Effector memory CD4-positive, alpha-beta T cell (primary cell): ENCODE results near the gene TMEM87B.

Source experiments
- DNase-seq, 3 donors: peaks; one replicate each; pipeline ENCODE4 v3.0.0-alpha.2; 2020
- H3K27ac ChIP-seq: 2 replicates; pipeline ENCODE4 v1.7.0; 2013; ENCODE audit warnings: mild to moderate bottlenecking, low read length, moderate library complexity; ENCODE audit not compliant: insufficient read depth, poor library complexity, severe bottlenecking
- H3K27me3 ChIP-seq: replicated peaks from 2 replicates; pipeline ENCODE4 v1.7.0; 2013; ENCODE audit warnings: mild to moderate bottlenecking, low read length; ENCODE audit not compliant: insufficient read depth, control insufficient read depth, poor library complexity, severe bottlenecking
- H3K36me3 ChIP-seq: 2 replicates; pipeline ENCODE4 v1.7.0; 2013; ENCODE audit warnings: mild to moderate bottlenecking, low read length, moderate library complexity; ENCODE audit not compliant: control insufficient read depth, insufficient read depth
- H3K4me1 ChIP-seq: 2 replicates; pipeline ENCODE4 v1.7.0; 2013; ENCODE audit warnings: low read length, mild to moderate bottlenecking; ENCODE audit not compliant: control insufficient read depth, insufficient read depth, poor library complexity, severe bottlenecking
- H3K4me3 ChIP-seq: 2 replicates; pipeline ENCODE4 v1.7.0; 2013; ENCODE audit warnings: low read length, low read depth, mild to moderate bottlenecking; ENCODE audit not compliant: insufficient read depth, poor library complexity, severe bottlenecking
- H3K9me3 ChIP-seq: 2 replicates; pipeline ENCODE4 v1.7.0; 2013; ENCODE audit warnings: mild to moderate bottlenecking, low read length, moderate library complexity; ENCODE audit not compliant: control insufficient read depth
- total RNA-seq, 3 donors: gene quantifications; one replicate each; lab custom pipeline; 2026; lab: John Stamatoyannopoulos, UW

Gene TMEM87B, protein sequence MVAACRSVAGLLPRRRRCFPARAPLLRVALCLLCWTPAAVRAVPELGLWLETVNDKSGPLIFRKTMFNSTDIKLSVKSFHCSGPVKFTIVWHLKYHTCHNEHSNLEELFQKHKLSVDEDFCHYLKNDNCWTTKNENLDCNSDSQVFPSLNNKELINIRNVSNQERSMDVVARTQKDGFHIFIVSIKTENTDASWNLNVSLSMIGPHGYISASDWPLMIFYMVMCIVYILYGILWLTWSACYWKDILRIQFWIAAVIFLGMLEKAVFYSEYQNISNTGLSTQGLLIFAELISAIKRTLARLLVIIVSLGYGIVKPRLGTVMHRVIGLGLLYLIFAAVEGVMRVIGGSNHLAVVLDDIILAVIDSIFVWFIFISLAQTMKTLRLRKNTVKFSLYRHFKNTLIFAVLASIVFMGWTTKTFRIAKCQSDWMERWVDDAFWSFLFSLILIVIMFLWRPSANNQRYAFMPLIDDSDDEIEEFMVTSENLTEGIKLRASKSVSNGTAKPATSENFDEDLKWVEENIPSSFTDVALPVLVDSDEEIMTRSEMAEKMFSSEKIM
- total RNA-seq, result 38.1 to 51.5 (median 44.9) reads per million in 3 donors

DNA sequence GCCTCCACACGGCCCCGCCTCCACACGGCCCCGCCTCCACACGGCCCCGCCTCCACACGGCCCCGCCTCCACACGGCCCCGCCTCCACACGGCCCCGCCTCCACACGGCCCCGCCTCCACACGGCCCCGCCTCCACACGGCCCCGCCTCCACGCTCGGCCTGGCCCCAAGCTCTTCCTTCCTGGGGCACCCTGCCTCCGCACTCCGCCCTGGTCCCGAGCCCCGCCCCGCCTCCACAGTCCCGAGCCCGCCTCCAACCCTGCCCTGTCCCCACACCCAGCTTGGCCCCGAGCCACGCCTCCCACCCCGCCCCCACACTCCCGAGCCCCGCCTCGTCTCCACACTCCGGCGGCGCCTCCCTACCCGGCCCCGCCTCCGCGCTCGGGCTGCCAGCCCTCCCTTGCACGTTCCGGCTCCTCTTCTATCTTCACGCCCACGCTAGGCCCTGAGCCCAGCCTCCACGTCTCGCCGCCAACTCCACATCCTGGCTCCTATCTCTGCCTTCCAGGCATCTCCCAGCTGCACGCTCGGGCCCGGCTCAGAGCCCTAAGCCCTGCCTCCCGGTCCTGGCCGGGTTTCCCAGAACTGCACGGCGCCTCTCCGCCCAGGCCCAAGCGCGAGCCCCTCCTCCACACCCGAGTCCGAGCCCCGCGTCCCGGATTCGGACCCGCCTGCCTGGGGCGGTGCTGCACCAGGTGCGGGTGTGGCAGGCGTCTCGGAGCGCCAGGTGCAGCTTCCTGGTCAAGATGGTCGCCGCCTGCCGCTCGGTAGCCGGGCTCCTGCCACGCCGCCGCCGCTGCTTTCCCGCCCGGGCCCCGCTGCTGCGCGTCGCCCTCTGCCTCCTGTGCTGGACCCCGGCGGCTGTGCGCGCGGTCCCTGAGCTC lies at the start of gene TMEM87B:
TSS of gene TMEM87B (plus strand) at position 423 of the 883 bp plus-strand sequence. CDS start at position 746, 323 bp downstream.
- peaks cover 18% of the 10 kb centered on the region for H3K4me1 ChIP-seq
- H3K9me3 ChIP-seq, result no peaks in the 10 kb centered on the region
- peak within 1 kb of the TSS; percentile 86 for H3K27ac ChIP-seq
- H3K36me3 ChIP-seq, result peaks cover 3% of the 10 kb centered on the region
- peak; percentile 95 to 99 (median 96) for DNase-seq
- no peaks in the 10 kb centered on the region for H3K27me3 ChIP-seq
- peak within 1 kb of the TSS; percentile 85 for H3K4me3 ChIP-seq

DNA sequence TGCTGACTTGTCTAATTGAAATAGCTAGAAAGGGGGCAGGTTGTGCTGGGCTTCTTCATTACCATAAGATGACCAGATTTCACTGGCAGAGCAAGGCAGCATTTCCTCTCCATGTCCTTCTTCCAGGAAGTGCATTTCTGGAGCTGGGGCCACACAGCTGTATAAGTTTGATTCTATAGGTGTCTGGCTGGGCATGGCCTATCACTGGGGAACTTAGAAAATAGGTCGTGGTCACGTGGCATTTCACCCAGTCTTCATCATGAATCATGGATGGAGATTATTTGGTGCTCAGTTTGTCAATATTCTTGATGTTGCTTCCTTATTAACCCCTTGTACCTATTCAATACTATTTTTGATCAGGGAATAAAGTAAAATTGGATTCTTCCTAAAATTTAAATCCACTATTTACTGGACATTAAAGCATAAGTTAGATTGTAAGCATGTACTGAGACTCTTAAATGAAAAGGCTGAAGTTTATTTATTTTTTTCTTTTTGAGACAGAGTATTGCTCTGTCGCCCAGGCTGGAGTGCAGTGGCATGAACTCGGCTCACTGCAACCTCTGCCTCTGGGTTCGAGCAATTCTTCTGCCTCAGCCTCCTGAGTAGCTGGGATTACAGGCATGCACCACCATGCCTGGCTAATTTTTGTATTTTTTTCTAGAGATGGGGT lies 49.5 kb upstream of the TMEM87B start:
- no peak overlapping the region for H3K27ac ChIP-seq
- H3K4me1 ChIP-seq, result no peaks in the 10 kb centered on the region
- no peaks in the 10 kb centered on the region for H3K27me3 ChIP-seq
- H3K4me3 ChIP-seq, result no peak overlapping the region
- H3K9me3 ChIP-seq, result no peaks in the 10 kb centered on the region
- DNase-seq, result no peak
- H3K36me3 ChIP-seq, result no peaks in the 10 kb centered on the region

DNA sequence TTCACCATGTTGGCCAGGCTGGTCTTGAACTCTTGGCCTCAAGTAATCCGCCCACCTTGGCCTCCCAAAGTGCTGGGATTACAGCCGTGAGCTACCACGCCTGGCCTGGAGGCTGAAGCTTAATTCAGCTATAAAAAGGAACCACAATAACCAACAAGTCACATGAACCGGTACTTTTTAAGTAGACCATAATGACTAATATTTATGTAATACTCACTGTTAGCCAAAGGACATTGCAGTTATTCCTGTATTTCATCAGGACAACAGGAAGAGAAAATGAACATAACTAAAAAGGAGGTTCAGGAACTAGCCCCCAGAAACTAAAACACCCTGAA lies 49.0 kb upstream of the TMEM87B start:
- H3K27me3 ChIP-seq, result no peaks in the 10 kb centered on the region
- DNase-seq, result no peak
- H3K27ac ChIP-seq, result no peak overlapping the region
- no peak overlapping the region for H3K4me3 ChIP-seq
- no peaks in the 10 kb centered on the region for H3K36me3 ChIP-seq
- H3K9me3 ChIP-seq, result no peaks in the 10 kb centered on the region
- no peaks in the 10 kb centered on the region for H3K4me1 ChIP-seq

DNA sequence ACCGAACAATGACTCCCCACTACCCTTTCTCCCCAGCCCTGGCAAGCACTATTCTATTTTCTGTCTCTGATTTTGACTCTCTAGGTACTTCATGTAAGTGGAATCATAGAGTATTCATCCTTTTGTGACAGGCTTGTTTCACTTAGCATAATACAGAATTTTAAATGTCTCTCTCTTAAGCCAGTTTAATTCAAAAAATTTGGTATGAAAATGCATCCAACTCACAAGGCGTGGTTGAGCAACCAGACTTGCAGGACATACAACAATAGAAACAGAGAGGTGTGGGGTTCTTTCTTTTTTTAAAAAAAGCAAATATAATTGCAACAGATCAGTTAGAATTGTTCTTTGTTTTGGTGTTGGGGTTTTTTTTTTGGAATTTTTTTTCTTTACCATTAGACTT lies 47.6 kb upstream of the TMEM87B start:
- no peaks in the 10 kb centered on the region for H3K4me1 ChIP-seq
- no peak overlapping the region for H3K4me3 ChIP-seq
- no peak overlapping the region for H3K27ac ChIP-seq
- no peak for DNase-seq
- H3K36me3 ChIP-seq, result no peaks in the 10 kb centered on the region
- no peaks in the 10 kb centered on the region for H3K27me3 ChIP-seq
- H3K9me3 ChIP-seq, result no peaks in the 10 kb centered on the region

DNA sequence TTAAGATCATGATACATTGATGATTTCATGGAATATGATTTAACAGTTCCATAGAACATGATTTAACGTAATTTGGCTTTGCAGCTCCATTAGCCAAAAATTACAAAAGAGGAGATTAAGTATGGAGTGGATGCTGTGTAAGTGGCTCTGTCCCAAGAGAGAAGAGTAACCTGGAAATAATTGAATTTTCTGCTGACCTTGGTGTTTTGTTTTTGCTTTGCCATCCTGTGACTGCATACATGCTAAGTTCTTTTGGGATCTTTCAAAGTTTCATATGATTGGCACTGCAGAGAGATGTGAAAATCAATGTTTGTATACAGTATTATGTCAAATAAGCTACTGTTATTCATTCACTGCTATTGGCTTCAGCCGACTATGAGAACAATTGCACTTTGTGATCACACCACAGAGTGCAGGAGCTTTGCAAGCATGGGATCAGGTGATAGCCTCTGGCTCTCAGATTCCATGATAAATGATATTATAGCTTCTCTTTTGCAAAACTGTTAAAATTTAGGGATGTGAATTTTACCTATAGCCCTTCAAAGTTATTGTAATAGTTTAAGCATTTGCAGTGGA lies 46.1 kb upstream of the TMEM87B start:
- Histone ChIP-seq H3K27ac (no peak overlapping the region), H3K4me3 (no peak overlapping the region), H3K4me1 (no peaks in the 10 kb centered on the region), H3K9me3 (no peaks in the 10 kb centered on the region), H3K36me3 (no peaks in the 10 kb centered on the region), H3K27me3 (no peaks in the 10 kb centered on the region)
- no peak for DNase-seq

DNA sequence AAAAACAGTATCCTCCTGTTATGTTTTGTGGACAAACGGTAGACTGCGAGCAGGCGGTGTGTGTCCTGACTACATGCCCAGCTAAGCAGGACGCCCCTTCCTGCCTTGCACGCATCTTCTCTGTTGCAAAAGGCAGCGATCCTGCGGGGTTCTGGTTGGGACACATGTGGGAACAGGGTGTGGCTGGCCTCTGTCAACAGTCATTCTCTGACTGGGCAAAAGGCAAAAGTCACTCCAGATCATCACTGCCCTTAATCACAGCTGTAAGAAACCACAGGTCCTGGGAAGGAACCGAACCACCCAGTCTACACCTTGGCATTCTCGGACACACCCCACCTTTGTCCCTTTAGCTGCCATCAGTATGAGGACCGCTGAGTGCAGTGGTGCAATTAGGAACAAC lies 44.3 kb upstream of the TMEM87B start:
- no peak for DNase-seq
- H3K27ac ChIP-seq, result no peak overlapping the region
- no peak overlapping the region for H3K4me3 ChIP-seq
- H3K4me1 ChIP-seq, result no peaks in the 10 kb centered on the region
- H3K9me3 ChIP-seq, result no peaks in the 10 kb centered on the region
- H3K27me3 ChIP-seq, result no peaks in the 10 kb centered on the region
- no peaks in the 10 kb centered on the region for H3K36me3 ChIP-seq

DNA sequence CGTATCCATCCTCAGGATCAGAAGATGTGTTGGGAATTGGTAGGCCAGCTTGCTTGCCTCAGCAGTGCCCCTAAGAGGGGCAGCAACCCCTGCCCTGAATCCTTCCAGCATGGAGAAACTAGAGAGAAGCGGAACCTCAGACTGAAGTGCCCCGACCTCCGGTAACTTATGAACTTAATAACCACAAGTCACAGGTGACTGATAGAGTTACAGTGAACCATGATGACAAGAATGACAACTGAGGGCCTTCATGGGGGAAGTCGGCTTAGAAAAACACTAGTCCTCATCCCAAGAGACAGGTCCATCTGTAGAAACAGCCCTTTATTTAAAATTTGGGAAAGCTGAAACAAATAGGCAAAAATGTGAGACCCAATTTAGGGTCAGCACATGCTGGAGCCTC lies 42.5 kb upstream of the TMEM87B start:
- no peak overlapping the region for H3K27ac ChIP-seq
- no peak overlapping the region for H3K4me3 ChIP-seq
- no peaks in the 10 kb centered on the region for H3K9me3 ChIP-seq
- no peak for DNase-seq
- no peaks in the 10 kb centered on the region for H3K36me3 ChIP-seq
- H3K4me1 ChIP-seq, result no peaks in the 10 kb centered on the region
- H3K27me3 ChIP-seq, result no peaks in the 10 kb centered on the region

DNA sequence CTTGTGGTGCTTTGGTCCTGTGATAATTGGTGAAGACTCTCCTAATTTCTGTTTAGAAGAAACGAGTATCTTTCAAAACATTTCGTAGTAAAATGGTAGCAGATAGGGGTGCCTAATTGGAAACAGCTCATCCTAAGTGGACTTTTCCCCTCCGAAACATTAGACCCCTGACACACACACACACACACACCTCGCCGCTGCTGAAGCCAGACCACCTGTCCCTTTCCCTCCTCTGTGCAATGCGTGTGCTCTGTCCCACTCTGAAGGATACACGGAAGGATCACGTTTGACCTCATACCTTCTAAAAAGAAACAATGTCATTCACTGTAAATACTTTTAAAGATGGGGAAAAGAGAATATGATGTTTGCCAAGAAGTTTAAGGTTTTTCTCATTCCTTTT lies 36.2 kb upstream of the TMEM87B start:
- no peak for DNase-seq
- Histone ChIP-seq H3K4me3 (no peak overlapping the region), H3K4me1 (no peaks in the 10 kb centered on the region), H3K27me3 (no peaks in the 10 kb centered on the region), H3K9me3 (no peaks in the 10 kb centered on the region), H3K27ac (no peak overlapping the region), H3K36me3 (no peaks in the 10 kb centered on the region)

DNA sequence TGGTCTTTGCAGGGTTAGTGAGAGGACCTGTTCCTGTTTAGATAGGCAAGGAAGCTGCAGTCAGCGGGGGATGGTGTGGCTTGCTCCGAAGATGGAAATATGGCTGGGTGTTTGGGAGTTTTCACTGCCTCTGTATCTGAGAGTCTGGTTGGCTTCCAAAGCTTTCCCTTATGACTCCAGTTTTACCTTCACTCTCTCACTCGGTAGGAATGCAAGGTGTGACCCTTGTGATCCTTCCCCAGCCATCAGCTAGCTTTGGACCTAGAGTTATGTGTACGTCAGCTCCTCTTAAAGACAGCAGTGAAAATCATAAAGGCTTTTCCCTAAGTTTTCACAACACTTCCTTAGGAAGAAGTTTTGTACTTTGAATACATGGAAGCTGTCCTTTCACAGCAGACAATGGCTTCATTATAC lies 35.5 kb upstream of the TMEM87B start:
- H3K9me3 ChIP-seq, result no peaks in the 10 kb centered on the region
- H3K36me3 ChIP-seq, result no peaks in the 10 kb centered on the region
- no peaks in the 10 kb centered on the region for H3K27me3 ChIP-seq
- H3K4me3 ChIP-seq, result no peak overlapping the region
- H3K27ac ChIP-seq, result no peak overlapping the region
- DNase-seq, result no peak
- no peaks in the 10 kb centered on the region for H3K4me1 ChIP-seq
